ENCODE measurements around the gene SLC25A1. TPM values are rescaled to one million over a fixed set of nuclear protein-coding genes. Genes with fewer than 3 reads are reported as not detected.

Gene SLC25A1
- total RNA-seq, 4 donors from 2014 or later, result 60.1 to 83.2 (median 71.1) TPM

DNA sequence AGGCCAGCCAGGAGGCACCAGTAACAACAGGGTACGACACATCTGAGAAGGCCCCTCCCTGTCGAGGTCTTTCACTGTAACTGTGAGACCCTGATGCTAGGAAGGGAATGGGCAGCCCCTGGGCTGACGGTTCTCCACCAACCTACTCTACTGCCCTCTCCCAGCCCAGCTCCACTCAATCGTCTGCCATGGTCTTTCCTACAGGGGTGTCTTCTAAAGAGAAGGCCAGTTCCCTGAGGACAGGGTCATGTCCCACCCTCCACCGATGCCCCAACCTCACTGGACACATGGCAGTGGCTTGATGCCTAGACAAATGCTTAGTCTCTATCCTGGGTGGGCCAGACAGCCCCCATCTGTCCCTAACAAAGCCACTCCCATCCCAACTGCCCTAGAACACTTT, 46.0 kb upstream of the SLC25A1 start:
- intact Hi-C loops (cut with DNase I; ENCODE audit: low total_unique reads), result no loop called here
- no peak overlapping the region for H3K4me3 ChIP-seq (ENCODE audit: low read depth, poor library complexity, severe bottlenecking)
- no peak for DNase-seq (ENCODE audit: low spot score in 2 of 2)
- 87 to 96% methylated on average over 5 of the region's 5 CpGs for WGBS, 2 donors
- TF ChIP-seq, protein P1, sequence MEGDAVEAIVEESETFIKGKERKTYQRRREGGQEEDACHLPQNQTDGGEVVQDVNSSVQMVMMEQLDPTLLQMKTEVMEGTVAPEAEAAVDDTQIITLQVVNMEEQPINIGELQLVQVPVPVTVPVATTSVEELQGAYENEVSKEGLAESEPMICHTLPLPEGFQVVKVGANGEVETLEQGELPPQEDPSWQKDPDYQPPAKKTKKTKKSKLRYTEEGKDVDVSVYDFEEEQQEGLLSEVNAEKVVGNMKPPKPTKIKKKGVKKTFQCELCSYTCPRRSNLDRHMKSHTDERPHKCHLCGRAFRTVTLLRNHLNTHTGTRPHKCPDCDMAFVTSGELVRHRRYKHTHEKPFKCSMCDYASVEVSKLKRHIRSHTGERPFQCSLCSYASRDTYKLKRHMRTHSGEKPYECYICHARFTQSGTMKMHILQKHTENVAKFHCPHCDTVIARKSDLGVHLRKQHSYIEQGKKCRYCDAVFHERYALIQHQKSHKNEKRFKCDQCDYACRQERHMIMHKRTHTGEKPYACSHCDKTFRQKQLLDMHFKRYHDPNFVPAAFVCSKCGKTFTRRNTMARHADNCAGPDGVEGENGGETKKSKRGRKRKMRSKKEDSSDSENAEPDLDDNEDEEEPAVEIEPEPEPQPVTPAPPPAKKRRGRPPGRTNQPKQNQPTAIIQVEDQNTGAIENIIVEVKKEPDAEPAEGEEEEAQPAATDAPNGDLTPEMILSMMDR (IDR thresholded peaks at IDR 0.05), result no peak
- TF ChIP-seq POLR2A (IDR thresholded peaks at IDR 0.05), result no peak

DNA sequence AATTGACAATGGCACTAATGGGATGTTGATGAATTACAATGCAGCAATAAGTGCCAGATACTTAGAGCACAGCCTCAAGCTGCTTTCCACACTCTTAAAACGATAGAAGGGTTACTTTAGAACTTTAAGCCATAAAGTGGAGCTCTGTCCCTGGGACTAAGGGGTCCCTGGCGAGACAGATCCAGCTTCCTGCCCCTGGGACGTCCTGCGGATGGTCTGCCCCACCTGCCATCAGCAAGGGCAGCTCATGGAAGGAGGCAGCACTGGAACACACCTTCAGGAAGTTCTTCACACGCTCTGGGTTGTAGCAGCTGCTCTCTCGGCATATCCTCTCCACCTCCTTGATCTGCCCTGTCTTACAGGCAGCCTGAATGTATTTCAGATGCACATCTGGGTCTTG, 45.1 kb upstream of the SLC25A1 start:
- TF ChIP-seq, protein P1 (IDR thresholded peaks at IDR 0.05), result no peak
- TF ChIP-seq POLR2A (IDR thresholded peaks at IDR 0.05), result no peak
- 81% methylated on average over 6 of the region's 6 CpGs for WGBS, 2 donors
- intact Hi-C loops (cut with DNase I; ENCODE audit: low total_unique reads), result no loop called here
- H3K4me3 ChIP-seq (ENCODE audit: low read depth, poor library complexity, severe bottlenecking), result no peak overlapping the region
- DNase-seq (ENCODE audit: low spot score in 2 of 2), result no peak

DNA sequence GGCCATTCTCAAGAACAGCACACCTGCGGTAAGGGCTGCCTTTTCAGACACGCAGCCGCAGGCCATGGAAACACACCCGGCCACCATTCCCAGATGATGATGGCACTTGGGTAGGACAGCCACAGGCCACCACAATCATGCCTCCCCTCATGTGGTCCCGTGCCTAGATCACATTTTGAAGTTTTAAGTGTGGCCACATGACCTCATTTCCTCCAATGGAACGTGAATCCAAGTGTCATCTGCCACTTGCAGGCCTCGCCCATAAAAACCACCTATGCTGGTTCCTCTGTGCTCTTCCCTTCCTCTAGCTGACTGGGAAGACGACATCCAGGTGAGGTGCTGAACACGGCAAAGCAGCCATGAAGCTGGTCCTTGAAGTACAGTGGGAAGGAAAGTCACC, 44.6 kb upstream of the SLC25A1 start:
- DNase-seq (ENCODE audit: low spot score in 2 of 2), result peak in 1 of 2 donors; percentile 36
- TF ChIP-seq, protein P1 (IDR thresholded peaks at IDR 0.05), result no peak
- no peak for TF ChIP-seq POLR2A (IDR thresholded peaks at IDR 0.05)
- H3K4me3 ChIP-seq (ENCODE audit: low read depth, poor library complexity, severe bottlenecking), result no peak overlapping the region
- 90% methylated on average over 9 of the region's 9 CpGs for WGBS, 2 donors
- intact Hi-C loops (cut with DNase I; ENCODE audit: low total_unique reads), result no loop called here

DNA sequence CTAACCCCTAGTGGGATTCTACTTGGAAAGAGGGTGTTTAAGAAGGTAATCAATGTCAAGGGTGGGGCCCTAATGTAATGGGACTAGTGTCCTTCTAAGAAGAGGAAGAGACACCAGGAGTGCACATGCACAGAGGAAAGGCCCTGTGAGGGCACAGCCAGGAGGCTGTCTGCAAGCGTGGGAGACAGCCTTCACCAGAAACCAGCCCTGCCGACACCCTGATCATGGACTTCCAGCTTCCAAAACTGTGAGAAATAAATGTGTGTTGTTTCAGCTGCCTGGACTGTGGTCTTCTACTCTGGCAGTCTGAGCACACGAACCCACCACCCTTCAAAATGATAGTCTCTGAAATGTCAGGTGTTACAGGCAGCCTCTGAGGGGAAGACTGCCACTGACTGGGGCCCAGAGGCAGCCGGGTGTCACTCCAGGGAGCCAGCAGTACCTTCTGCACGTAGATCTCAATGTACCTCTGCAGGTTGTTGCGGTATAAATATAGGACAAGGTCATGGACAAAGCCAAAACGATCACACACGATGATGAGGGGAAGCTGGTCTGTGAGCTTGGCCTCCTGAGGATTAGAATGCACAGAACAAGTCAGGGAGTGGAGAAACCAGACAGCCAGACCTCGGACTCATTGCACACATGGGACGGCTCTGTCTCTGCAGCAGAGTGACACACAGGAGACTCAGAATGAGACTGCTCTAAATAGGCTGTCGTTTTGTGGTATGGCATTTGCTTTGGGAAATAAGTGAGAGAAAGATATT, 43.9 kb upstream of the SLC25A1 start:
- intact Hi-C loops (cut with DNase I; ENCODE audit: low total_unique reads), result no loop called here
- no peak overlapping the region for H3K4me3 ChIP-seq (ENCODE audit: low read depth, poor library complexity, severe bottlenecking)
- WGBS, 2 donors, result 93 to 94% methylated on average over 11 of the region's 11 CpGs
- no peak for TF ChIP-seq POLR2A (IDR thresholded peaks at IDR 0.05)
- TF ChIP-seq, protein P1 (IDR thresholded peaks at IDR 0.05), result no peak
- DNase-seq (ENCODE audit: low spot score in 2 of 2), result peak in 1 of 2 donors; percentile 49

DNA sequence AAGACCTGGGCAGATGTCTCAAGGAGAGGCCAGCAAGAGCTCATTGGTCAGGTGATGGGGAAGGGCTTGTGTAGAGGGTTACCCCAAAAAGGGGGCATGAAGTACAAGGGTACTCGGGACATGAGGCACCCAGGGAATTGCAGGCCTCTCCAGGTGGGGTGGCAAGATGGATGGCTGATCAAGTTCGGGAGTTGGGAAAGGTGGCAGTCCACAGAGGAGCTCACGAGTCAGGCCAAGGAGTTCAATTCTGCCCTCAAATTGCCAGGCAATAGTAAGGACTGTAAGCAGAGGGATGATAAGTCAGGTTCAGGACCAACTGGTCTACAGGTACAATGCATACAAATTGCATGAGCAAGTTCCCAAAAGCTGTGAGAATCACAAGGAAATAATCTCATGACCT, 42.3 kb upstream of the SLC25A1 start:
- no peak for DNase-seq (ENCODE audit: low spot score in 2 of 2)
- H3K4me3 ChIP-seq (ENCODE audit: low read depth, poor library complexity, severe bottlenecking), result no peak overlapping the region
- intact Hi-C loops (cut with DNase I; ENCODE audit: low total_unique reads), result no loop called here
- no peak for TF ChIP-seq POLR2A (IDR thresholded peaks at IDR 0.05)
- TF ChIP-seq, protein P1 (IDR thresholded peaks at IDR 0.05), result no peak
- 88 to 90% methylated on average over 3 of the region's 3 CpGs for WGBS, 2 donors
